K562 (cell line): Measurements from ENCODE around the gene PITPNM1. TPM values are rescaled to one million over a fixed set of nuclear protein-coding genes. Genes with fewer than 3 reads are reported as not detected.

ENCODE experiments used
- BRF2 ChIP-seq: IDR thresholded peaks from 3 replicates; pipeline ENCODE4 v1.6.1; 2011; ENCODE audit warnings: borderline replicate concordance, mild to moderate bottlenecking; ENCODE audit not compliant: insufficient read length, insufficient read depth
- CBFA2T2 ChIP-seq: fragments of 450-650 bp; conservative IDR thresholded peaks from 2 replicates; pipeline ENCODE4 v1.6.1; 2017; ENCODE audit warnings: mild to moderate bottlenecking
- CEBPG ChIP-seq, 3 experiments: fragments of 200-800 bp in 1 of 3; sonication (Bioruptor generic) in 1 of 3; sonication (generic) in 1 of 3; formaldehyde crosslinking in 1 of 3; IDR thresholded peaks in 2 of 3; conservative IDR thresholded peaks in 1 of 3; 2 replicates each; pipeline versions ENCODE4 v1.6.1 to v1.8.0; 2016 to 2022; ENCODE audit warnings: missing compliant biosample characterization in 2 of 3, missing genetic modification characterization in 2 of 3, mild to moderate bottlenecking in 1 of 3, missing genetic modification reagents in 1 of 3
- CREB3 ChIP-seq: fragments of 450-650 bp; conservative IDR thresholded peaks from 2 replicates; pipeline ENCODE4 v1.6.1; 2016; ENCODE audit warnings: missing genetic modification characterization, low read depth, mild to moderate bottlenecking, missing compliant biosample characterization, moderate library complexity
- DPF2 ChIP-seq: fragments of 450-650 bp; IDR thresholded peaks from 2 replicates; pipeline ENCODE4 v1.6.1; 2016
- GTF2E2 ChIP-seq: fragments of 200-800 bp; sonication (Bioruptor generic); IDR thresholded peaks from 2 replicates; pipeline ENCODE4 v1.6.1; 2016; ENCODE audit warnings: missing genetic modification characterization, missing compliant biosample characterization
- HDAC8 ChIP-seq: fragments of 450-650 bp; IDR thresholded peaks from 2 replicates; pipeline ENCODE4 v1.6.1; 2016; ENCODE audit warnings: mild to moderate bottlenecking, missing genetic modification characterization, moderate library complexity, missing compliant biosample characterization
- HMBOX1 ChIP-seq: sonication (generic); IDR thresholded peaks from 2 replicates; pipeline ENCODE4 v1.6.1; 2016
- HNRNPL ChIP-seq: fragments of 200-400 bp; formaldehyde crosslinking; IDR thresholded peaks from 2 replicates; pipeline ENCODE4 v1.6.1; 2017; ENCODE audit warnings: low read depth, mild to moderate bottlenecking, low read length
- JUND ChIP-seq, 2 experiments: IDR thresholded peaks; 2 replicates in 1 of 2; 3 replicates in 1 of 2; pipeline ENCODE4 v1.6.1; 2011; ENCODE audit warnings: borderline replicate concordance in 2 of 2, low read depth in 2 of 2, low read length in 2 of 2, improper control_type of control experiment in 1 of 2, missing biosample characterization in 1 of 2, missing genetic modification characterization in 1 of 2, missing genetic modification reagents in 1 of 2
- MAX ChIP-seq: sonication (generic); formaldehyde crosslinking; IDR thresholded peaks from 2 replicates; pipeline ENCODE4 v1.9.0; 2022; ENCODE audit warnings: mild to moderate bottlenecking, missing genetic modification reagents
- MEF2D ChIP-seq: conservative IDR thresholded peaks from 2 replicates; pipeline ENCODE4 v1.6.1; 2016; ENCODE audit warnings: low read depth, missing genetic modification characterization, missing compliant biosample characterization
- POLR2A ChIP-seq: fragments of 450-650 bp; conservative IDR thresholded peaks from 2 replicates; pipeline ENCODE4 v1.6.1; 2016
- POLR2G ChIP-seq: fragments of 200-400 bp; formaldehyde crosslinking; IDR thresholded peaks from 2 replicates; pipeline ENCODE4 v1.6.1; 2017; ENCODE audit warnings: low read depth, mild to moderate bottlenecking, antibody characterized with exemption, low read length, moderate library complexity
- SIRT6 ChIP-seq: IDR thresholded peaks from one replicate; pipeline ENCODE4 v1.6.1; 2012; ENCODE audit warnings: low read depth, mild to moderate bottlenecking, control low read depth, inconsistent platforms, low read length, moderate library complexity
- SREBF2 ChIP-seq: sonication (generic); formaldehyde crosslinking; IDR thresholded peaks from 2 replicates; pipeline ENCODE4 v1.4.0; 2020; ENCODE audit warnings: mild to moderate bottlenecking, missing genetic modification reagents
- SRSF3 ChIP-seq: fragments of 200-400 bp; formaldehyde crosslinking; IDR thresholded peaks from 2 replicates; pipeline ENCODE4 v1.6.1; 2016; ENCODE audit warnings: mild to moderate bottlenecking, low read length, moderate library complexity; ENCODE audit not compliant: insufficient read depth
- STAT5B ChIP-seq: fragments of 250-450 bp; sonication (Bioruptor Pico); IDR thresholded peaks from 2 replicates; pipeline ENCODE4 v1.8.0; 2021; ENCODE audit warnings: mild to moderate bottlenecking, inconsistent platforms
- ZBTB12 ChIP-seq: fragments of 250-450 bp; sonication (Bioruptor Pico); IDR thresholded peaks from 2 replicates; pipeline ENCODE4 v1.4.0; 2020
- ZKSCAN1 ChIP-seq: fragments of 150-350 bp; IDR thresholded peaks from 2 replicates; pipeline ENCODE4 v1.6.1; 2016; ENCODE audit warnings: low read depth, low read length
- ZNF239 ChIP-seq: fragments of 250-450 bp; sonication (Bioruptor Pico); IDR thresholded peaks from 2 replicates; pipeline ENCODE4 v1.4.0; 2020; ENCODE audit warnings: mild to moderate bottlenecking
- ZNF324 ChIP-seq: fragments of 250-450 bp; sonication (Bioruptor Pico); IDR thresholded peaks from 2 replicates; pipeline ENCODE4 v1.4.0; 2020; ENCODE audit warnings: mild to moderate bottlenecking
- ZNF766 ChIP-seq: fragments of 200-800 bp; sonication (Bioruptor generic); conservative IDR thresholded peaks from 2 replicates; pipeline ENCODE4 v1.6.1; 2016; ENCODE audit warnings: missing genetic modification characterization, missing compliant biosample characterization
- polyA plus RNA-seq, 8 experiments: library from polyadenylated mRNA; depleted of rRNA in 4 of 8; stranded (reverse) in 5 of 8; unstranded in 3 of 8; fragments of >200 nt; fragmentation: Nextera tagmentation in 2 of 8; fragmentation: Illumina TruSeq in 1 of 8; extraction: Ambion mirVana in 2 of 8; extraction: Trizol in 1 of 8; gene quantifications; 2 replicates each; pipeline versions ENCODE4 v1.2.1 to v1.2.3, GENCODE V29; 2011 to 2014; ENCODE audit warnings: inconsistent platforms in 1 of 8, missing spikeins in 1 of 8
- total RNA-seq, 7 experiments: library from RNA; depleted of rRNA in 6 of 7; stranded (reverse); fragments of >200 nt in 6 of 7; fragmentation: Illumina TruSeq in 2 of 7; extraction: Trizol in 2 of 7; gene quantifications; 2 replicates each; pipeline versions ENCODE4 v1.2.1 to v1.2.3, GENCODE V29; 2011 to 2021; ENCODE audit warnings: low replicate concordance in 1 of 7

The PITPNM1 gene
- total and polyA plus RNA-seq, 9 of the 15 experiments (the other 6 are each of a cell fraction or from before 2014, with no cell fraction given), result 0.11 to 53.7 (median 16.0) TPM

- no peak for TF ChIP-seq BRF2
- no peak for TF ChIP-seq GTF2E2
- peak; percentile 76 for TF ChIP-seq HDAC8 (tag)
- 0 out of 2 replicates have a peak, but pooled peaks have one; percentile 21 for TF ChIP-seq SREBF2 (CRISPR knock-in tag)
- TF ChIP-seq ZKSCAN1, result 0 out of 2 replicates have a peak, but pooled peaks have one; percentile 29
- peak; percentile 55; the same call in 1 of the 2 replicates for TF ChIP-seq DPF2
- peak; percentile 90 for TF ChIP-seq HNRNPL
- 0 out of 2 replicates have a peak, but pooled peaks have one; percentile 53 for TF ChIP-seq SRSF3
- TF ChIP-seq POLR2A, result peak; percentile 38; the same call in 1 of the 2 replicates
- TF ChIP-seq JUND (IDR thresholded peaks at IDR 0.05; ENCODE audit: borderline replicate concordance, low read depth, low read length), result peak; percentile 97
- TF ChIP-seq JUND (tag; IDR thresholded peaks at IDR 0.05; ENCODE audit: borderline replicate concordance, low read depth, low read length), result peak; percentile 94; the same call in 2 of the 3 replicates
- TF ChIP-seq MAX (CRISPR knock-in tag), result peak; percentile 51
- TF ChIP-seq CEBPG (CRISPR knock-in tag; IDR thresholded peaks at IDR 0.05), result peak; percentile 65
- TF ChIP-seq CEBPG (tag; conservative IDR thresholded peaks at IDR 0.05 in 1 of 2, IDR thresholded peaks at IDR 0.05 in 1 of 2), result peak in 1 of 2 experiments; percentile 43; a peak in 3 of 4 replicates
- no peak for TF ChIP-seq STAT5B (CRISPR knock-in tag)
- peak; percentile 88 for TF ChIP-seq POLR2G
- 0 out of 2 replicates have a peak, but pooled peaks have one; percentile 15 for TF ChIP-seq MEF2D (tag)
- peak; percentile 81; the same call in 1 of the 2 replicates for TF ChIP-seq CREB3 (tag)
- TF ChIP-seq CBFA2T2, result no peak
- TF ChIP-seq HMBOX1, result no peak
- no peak for TF ChIP-seq ZNF766
- TF ChIP-seq SIRT6, result no peak
- peak; percentile 20; the same call in 1 of the 2 replicates for TF ChIP-seq ZNF239 (CRISPR knock-in tag)
- TF ChIP-seq ZBTB12 (CRISPR knock-in tag), result peak; percentile 79
- 0 out of 2 replicates have a peak, but pooled peaks have one; percentile 16 for TF ChIP-seq ZNF324 (CRISPR knock-in tag)
Measured at GRCh38 chr11:67463680-67464410, 41.3 kb downstream of the PITPNM1 start (continued).
